K562 (cell line): ENCODE data around the gene BCKDK.

Experiments used
- CTCF ChIP-seq, 3 experiments: IDR thresholded peaks in 2 of 3; conservative IDR thresholded peaks in 1 of 3; 2 replicates each; pipeline ENCODE4 v1.5.1; 2011 to 2012; ENCODE audit warnings: low read length in 3 of 3, mild to moderate bottlenecking in 3 of 3, control low read depth in 2 of 3, improper control_type of control experiment in 1 of 3, inconsistent platforms in 1 of 3, low read depth in 1 of 3, mixed read lengths in 1 of 3, moderate library complexity in 1 of 3; ENCODE audit not compliant: insufficient read depth in 2 of 3
- NFRKB ChIP-seq: fragments of 450-650 bp; IDR thresholded peaks from 2 replicates; pipeline ENCODE4 v1.6.1; 2016; ENCODE audit warnings: low read depth
- XRCC5 ChIP-seq: fragments of 200-400 bp; formaldehyde crosslinking; IDR thresholded peaks from 2 replicates; pipeline ENCODE4 v1.6.1; 2017; ENCODE audit warnings: low read depth, mild to moderate bottlenecking, low read length

- TF ChIP-seq XRCC5 (no peak; the same call in 1 of the 2 replicates), CTCF (IDR thresholded peaks at IDR 0.05 in 2 of 3, conservative IDR thresholded peaks at IDR 0.05 in 1 of 3; ENCODE audit: insufficient read depth in 2 of 3, low read depth in 1 of 3, low read length in 3 of 3) (no peak), NFRKB (no peak)
Measured at GRCh38 chr16:31094424-31095120, 13.6 kb upstream of the BCKDK start, which contains the start of gene VKORC1.
